Right lobe of liver (tissue), 6 donors: Measurements from ENCODE around the gene RFX3. TPM values are rescaled to one million over a fixed set of nuclear protein-coding genes. Genes with fewer than 3 reads are reported as not detected.
A peak's percentile ranks its signal among the peaks of the same experiment; 100 is the strongest.

Source experiments
- ATAC-seq, 4 donors: fragments of 200-7000 bp; cut with Tn5 transposase; one replicate each; pipeline ENCODE4 v1.9.1; 2020; ENCODE audit warnings: mild to moderate bottlenecking in 4 of 4, moderate library complexity in 4 of 4
- DNase-seq, 3 donors: peaks; one replicate each; pipeline ENCODE4 v3.0.0-alpha.2; 2020
- H3K27ac ChIP-seq, 3 donors: fragments of 200-600 bp; one replicate each; pipeline ENCODE4 v1.8.0; 2022
- H3K27me3 ChIP-seq, 2 donors: fragments of 200-600 bp; one replicate each; pipeline ENCODE4 v1.8.0; 2022
- H3K36me3 ChIP-seq, 4 donors: fragments of 200-600 bp; sonication (generic) in 1 of 4; one replicate each; pipeline versions ENCODE4 v1.5.1 to v1.8.0; 2017 to 2022; ENCODE audit warnings: control low read depth in 1 of 4
- H3K4me1 ChIP-seq, 4 donors: fragments of 200-600 bp; sonication (generic) in 1 of 4; one replicate each; pipeline versions ENCODE4 v1.5.1 to v1.8.0; 2017 to 2022; ENCODE audit warnings: control low read depth in 1 of 4
- H3K4me3 ChIP-seq, 3 donors: fragments of 200-600 bp; one replicate each; pipeline ENCODE4 v1.8.0; 2022
- H3K9me3 ChIP-seq, 4 donors: fragments of 200-600 bp; sonication (generic) in 1 of 4; one replicate each; pipeline versions ENCODE4 v1.5.1 to v1.8.0; 2017 to 2022; ENCODE audit warnings: control low read depth in 1 of 4
- POLR2A ChIP-seq: fragments of 450-650 bp; IDR thresholded peaks from one replicate; pipeline ENCODE4 v1.6.1; 2017; ENCODE audit warnings: antibody characterized with exemption, mild to moderate bottlenecking
- WGBS: methylation state at CpG from one replicate; pipeline ENCODE4 v1.1.6; 2018; ENCODE audit warnings: low coverage, low lambda C conversion rate; ENCODE audit not compliant: insufficient coverage; ENCODE audit errors: missing lambda C conversion rate; 5-methylcytosine and 5-hydroxymethylcytosine counted together
- intact Hi-C, 2 donors: fragments of 100-400 bp; cut with DNase I; formaldehyde crosslinking; loops; one replicate each; pipeline versions ENCODE4 v1.11.2 to v1.14.1; 2022
- total RNA-seq, 6 experiments: library from RNA; depleted of rRNA in 2 of 6; stranded (reverse); fragments of >200 nt in 2 of 6; fragmentation: NEBNext Ultra II Directional in 3 of 6; extraction: Animal tissue kit (Norgen Biotek cat#: 25700) in 3 of 6; gene quantifications; one replicate each; pipeline versions ENCODE4 v1.1.0 to v1.2.4, GENCODE V29; 2016 to 2023
- TF ChIP-seq, protein P1 (sequence below), 4 donors: fragments of 200-600 bp in 3 of 4; fragments of 450-650 bp in 1 of 4; IDR thresholded peaks; one replicate each; pipeline versions ENCODE4 v1.5.1 to v1.8.0; 2016 to 2022; ENCODE audit warnings: antibody characterized with exemption in 4 of 4, mild to moderate bottlenecking in 2 of 4
- donor health status: DM: no; HTN: yes; CAD: no.
- donor health status: DM: no; HTN: no; CAD: no.
- donor health status: DM: no; HTN: no; CAD: no.
- donor health status: DM: no; HTN: yes; CAD: no.
- donor health status: DM: no; HTN: yes; CAD: no.

Gene RFX3
- total RNA-seq, 6 experiments from 2014 or later: 1.4 to 2.5 (median 1.8) TPM

DNA sequence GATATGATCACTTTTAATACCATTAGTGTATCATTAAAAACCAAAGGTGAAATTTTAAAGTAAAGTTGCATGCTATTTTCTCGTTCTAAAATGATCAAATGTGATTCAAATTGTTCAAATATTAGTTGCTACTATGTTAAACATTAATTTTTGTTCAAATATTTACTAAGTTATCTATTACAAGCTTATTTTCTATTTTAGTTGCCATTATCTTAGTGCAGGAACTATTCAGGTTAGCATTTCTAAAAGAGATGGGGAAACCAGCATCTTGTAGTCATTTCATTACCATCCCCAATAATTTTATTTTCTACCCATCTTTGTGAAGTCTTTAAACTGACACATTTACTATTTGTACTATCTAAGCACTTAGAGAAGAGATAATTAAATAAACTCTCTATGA, 166.0 kb downstream of the RFX3 start:
- peak in 2 of 4 donors; percentile 64 to 80 for ATAC-seq
- TF ChIP-seq, protein P1, sequence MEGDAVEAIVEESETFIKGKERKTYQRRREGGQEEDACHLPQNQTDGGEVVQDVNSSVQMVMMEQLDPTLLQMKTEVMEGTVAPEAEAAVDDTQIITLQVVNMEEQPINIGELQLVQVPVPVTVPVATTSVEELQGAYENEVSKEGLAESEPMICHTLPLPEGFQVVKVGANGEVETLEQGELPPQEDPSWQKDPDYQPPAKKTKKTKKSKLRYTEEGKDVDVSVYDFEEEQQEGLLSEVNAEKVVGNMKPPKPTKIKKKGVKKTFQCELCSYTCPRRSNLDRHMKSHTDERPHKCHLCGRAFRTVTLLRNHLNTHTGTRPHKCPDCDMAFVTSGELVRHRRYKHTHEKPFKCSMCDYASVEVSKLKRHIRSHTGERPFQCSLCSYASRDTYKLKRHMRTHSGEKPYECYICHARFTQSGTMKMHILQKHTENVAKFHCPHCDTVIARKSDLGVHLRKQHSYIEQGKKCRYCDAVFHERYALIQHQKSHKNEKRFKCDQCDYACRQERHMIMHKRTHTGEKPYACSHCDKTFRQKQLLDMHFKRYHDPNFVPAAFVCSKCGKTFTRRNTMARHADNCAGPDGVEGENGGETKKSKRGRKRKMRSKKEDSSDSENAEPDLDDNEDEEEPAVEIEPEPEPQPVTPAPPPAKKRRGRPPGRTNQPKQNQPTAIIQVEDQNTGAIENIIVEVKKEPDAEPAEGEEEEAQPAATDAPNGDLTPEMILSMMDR (IDR thresholded peaks at IDR 0.05): no peak
- TF ChIP-seq POLR2A: no peak
- Histone ChIP-seq H3K27me3 (no peaks in the 10 kb centered on the region), H3K9me3 (no peaks in the 10 kb centered on the region), H3K4me1 (peaks cover 0 to 14% (median 0%) of the 10 kb centered on the region in 4 donors), H3K4me3 (no peak overlapping the region), H3K27ac (no peak overlapping the region), H3K36me3 (no peaks in the 10 kb centered on the region)
- WGBS: 38% methylated on average over 1 of the region's 1 CpG
- DNase-seq: no peak
- intact Hi-C loops: no loop called here

DNA sequence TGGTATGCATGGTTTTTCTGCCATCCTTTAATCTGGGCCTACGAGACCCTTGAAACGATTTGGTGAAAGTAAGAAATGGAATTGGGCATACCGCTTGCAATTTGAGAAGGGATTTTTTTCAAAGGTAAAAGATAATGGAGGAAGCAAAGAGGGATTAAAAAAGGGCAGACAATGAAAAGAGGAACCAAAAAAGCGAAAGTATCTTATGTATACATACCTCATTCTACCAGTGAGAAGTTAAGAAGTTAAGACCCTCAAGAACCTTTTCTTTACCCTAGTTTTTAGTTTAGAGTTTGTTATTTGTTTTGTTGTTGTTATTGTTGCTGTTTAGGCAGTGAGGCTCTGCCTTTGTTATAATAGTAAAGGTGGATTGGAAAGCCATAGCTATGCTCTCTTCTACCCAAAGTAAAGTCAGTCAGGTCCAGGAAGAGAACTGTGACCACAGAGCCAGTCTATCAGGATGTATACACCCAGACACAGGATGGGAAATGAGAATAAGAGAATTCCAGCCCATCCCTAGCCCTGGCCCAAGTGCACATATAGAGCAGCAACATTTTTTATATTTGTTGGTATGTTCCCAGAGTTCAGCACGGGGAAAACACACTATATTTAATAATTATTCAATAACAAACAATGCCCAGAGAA, 166.6 kb downstream of the RFX3 start:
- intact Hi-C loops: no loop called here
- no peak for TF ChIP-seq POLR2A
- TF ChIP-seq, protein P1 (IDR thresholded peaks at IDR 0.05): no peak
- H3K36me3 ChIP-seq: no peaks in the 10 kb centered on the region
- no peaks in the 10 kb centered on the region for H3K27me3 ChIP-seq
- no peak overlapping the region for H3K27ac ChIP-seq
- H3K9me3 ChIP-seq: no peaks in the 10 kb centered on the region
- H3K4me1 ChIP-seq: peaks cover 0 to 14% (median 0%) of the 10 kb centered on the region in 4 donors
- 74% methylated on average over 5 of the region's 5 CpGs for WGBS
- DNase-seq (no peak), ATAC-seq (peak in 3 of 4 donors; percentile 41 to 70 (median 44))
- H3K4me3 ChIP-seq: no peak overlapping the region

DNA sequence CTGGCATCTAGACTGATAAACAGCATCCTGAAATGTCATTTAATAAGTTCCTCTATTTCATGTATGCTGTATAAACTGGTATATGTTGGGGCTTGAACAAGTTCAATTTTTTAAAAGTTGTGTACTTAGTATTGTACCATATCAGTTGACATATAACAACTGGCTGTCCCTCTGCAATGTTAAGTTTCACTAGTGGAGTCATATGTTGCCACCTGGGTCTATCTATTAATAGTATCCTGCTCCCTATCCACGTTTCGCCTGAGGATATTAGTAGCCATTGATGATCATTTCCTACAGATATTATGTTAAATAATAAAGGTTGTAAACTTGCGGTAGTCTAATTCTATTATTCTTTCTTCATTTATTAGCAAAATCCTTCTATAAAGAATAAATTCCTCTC, 177.6 kb downstream of the RFX3 start:
- Histone ChIP-seq H3K27me3 (no peaks in the 10 kb centered on the region), H3K9me3 (no peaks in the 10 kb centered on the region)
- no peak for ATAC-seq

GRCh38 chr9:3346549-3346948, 179.3 kb downstream of the RFX3 start:
- intact Hi-C loops: no loop called here
- no peak for DNase-seq
- no peaks in the 10 kb centered on the region for H3K27me3 ChIP-seq
- H3K27ac ChIP-seq: no peak overlapping the region
- 86% methylated on average over 3 of the region's 3 CpGs for WGBS
- H3K4me3 ChIP-seq: no peak overlapping the region
- no peaks in the 10 kb centered on the region for H3K36me3 ChIP-seq
- H3K9me3 ChIP-seq: no peaks in the 10 kb centered on the region
- no peaks in the 10 kb centered on the region for H3K4me1 ChIP-seq
- no peak for ATAC-seq
- TF ChIP-seq, protein P1 (IDR thresholded peaks at IDR 0.05): no peak
- TF ChIP-seq POLR2A: no peak

More for the DNA sequence above, 177.6 kb downstream of the RFX3 start:
- H3K4me3 ChIP-seq: no peak overlapping the region
- H3K27ac ChIP-seq: no peak overlapping the region
- no peak for TF ChIP-seq POLR2A
- TF ChIP-seq, protein P1 (IDR thresholded peaks at IDR 0.05): no peak
- DNase-seq: no peak
- H3K36me3 ChIP-seq: no peaks in the 10 kb centered on the region
- 73% methylated on average over 3 of the region's 3 CpGs for WGBS
- intact Hi-C loops: no loop called here
- no peaks in the 10 kb centered on the region for H3K4me1 ChIP-seq
